ENCODE measurements around the gene NOVA2.
A peak's percentile ranks its signal among the peaks of the same experiment; 100 is the strongest.
"Not testable (repeated sequence)": the region's sequence is repeated elsewhere in the genome, so short reads cannot be mapped to it uniquely, and the experiment has no call there.

The NOVA2 gene

GRCh38 chr19:45920458-45920857, 53.2 kb downstream of the NOVA2 start:
- DNase-seq = peak; percentile 32

- DNase-seq = no peak
Observed at GRCh38 chr19:45919678-45920077, 54.0 kb downstream of the NOVA2 start.

DNA sequence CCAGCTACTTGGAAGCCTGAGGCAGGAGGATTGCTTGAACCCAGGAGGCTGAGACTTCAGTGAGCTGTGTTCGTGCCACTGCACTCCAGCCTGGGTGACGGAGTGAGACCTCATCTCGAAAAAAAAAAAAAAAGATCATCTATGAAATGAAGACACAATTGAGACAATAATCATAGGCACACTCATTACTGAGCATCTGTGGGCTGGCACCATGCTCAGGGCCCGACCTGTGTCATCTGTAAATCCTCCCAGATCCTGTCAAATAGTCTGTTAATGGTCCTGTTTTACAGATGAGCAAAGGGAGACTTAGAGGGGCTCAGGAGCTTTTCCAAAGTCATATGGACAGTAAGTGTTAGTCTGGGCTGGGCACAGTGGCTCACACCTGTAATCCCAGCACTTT, 54.9 kb downstream of the NOVA2 start:
- no peak for DNase-seq

DNA sequence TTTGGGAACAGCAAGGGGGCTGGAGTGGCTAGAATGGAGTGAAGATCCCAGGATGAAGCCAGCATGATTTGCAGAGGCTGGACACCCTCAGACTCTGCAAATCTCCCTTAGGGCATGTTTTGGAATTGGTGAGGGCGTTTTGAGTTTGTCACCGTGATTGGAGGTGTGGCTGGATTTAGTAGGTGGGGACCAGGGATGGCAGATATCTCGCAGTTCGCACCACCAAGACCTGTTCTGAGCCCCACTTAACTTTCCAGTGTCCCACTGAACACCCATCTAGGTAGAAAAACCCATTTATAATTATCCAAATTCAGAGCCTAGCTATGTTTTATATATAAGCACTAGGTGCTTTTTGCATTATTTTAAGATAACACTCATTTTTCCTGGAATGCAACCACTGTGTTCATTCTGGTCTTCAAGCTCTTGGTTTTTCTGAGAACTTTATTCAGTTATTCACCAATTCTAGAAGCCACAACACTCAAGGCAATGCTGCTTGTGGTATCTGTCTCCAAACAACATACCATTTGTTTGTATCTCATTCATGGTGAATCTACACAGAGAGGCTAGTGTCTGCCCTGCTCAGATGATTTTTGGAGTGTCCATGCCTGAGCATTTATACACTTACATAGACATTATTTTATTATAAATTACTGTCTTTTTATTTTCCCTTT, 56.1 kb downstream of the NOVA2 start:
- no peak for DNase-seq

DNA sequence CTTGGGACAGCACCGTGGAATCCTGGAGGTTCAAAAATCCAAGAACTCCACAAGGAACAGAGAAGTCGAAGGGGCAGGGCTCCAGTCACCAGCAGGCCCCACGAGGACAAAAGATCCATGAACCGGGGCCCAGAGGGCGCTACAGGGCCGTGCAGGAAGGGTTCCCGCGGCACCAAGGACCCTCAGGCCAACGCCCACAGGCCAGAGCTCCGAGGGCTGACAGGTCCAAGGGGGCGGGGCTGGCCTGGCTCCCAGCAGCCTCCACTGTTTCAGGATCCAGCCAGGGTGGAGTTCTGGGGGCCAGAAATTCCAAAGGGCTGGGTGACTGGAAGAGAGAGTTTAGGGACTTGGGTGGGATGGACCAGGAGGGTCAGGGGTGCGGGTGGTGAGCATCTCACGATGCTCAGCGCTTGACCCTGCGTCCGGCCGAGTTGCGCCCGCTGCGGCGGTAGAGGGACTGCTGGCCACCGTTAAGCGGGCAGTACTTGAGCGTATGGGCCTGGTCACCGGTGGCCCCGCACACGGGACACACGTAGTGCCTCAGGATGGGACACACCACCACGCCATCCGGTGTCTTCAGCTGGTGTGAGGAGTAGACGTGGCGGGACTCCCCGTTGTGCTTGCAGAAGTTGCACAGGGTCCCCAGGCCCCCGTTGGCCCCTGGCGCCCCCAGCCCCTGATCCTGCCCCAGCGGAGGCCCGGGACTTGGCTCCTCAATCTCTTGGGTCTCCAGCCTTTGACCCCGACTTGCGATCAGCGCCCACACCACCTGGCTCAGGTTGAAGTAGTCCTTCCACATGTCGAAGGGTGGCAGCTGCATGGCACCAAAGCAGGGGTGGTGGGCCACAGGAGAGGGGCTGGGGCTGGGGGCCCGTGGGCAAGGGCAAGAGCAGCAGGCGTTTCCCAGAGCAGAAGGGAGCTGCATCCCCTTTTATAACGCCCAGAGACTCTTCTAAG, 59.5 kb downstream of the NOVA2 start, which contains the start of gene NANOS2:
Gene NANOS2, minus strand, starts transcription at position 905 of the 957 bp plus-strand sequence. Its CDS starts 85 bp downstream, at position 820.
- peak; percentile 26 for DNase-seq

DNA sequence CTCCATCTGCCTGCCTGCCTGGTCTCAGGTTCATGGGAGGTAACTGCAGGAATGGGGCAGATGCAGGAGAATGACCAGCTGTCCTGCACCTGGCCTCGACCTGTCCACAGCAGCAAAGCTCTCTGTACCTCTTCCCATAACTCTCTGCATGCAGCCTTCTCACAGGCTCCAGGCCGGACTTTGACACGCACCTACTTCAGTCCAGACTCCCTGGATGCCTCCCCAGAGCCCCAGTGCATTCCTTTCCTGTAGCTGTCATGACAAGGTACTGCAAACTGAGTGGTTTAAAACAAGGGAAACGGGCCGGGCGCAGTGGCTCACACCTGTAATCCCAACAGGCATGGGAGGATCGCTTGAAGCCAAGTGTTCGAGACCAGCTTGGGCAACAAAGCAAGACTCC, 62.4 kb downstream of the NOVA2 start:
- DNase-seq = no peak

- DNase-seq = no peak
Observed at GRCh38 chr19:45908956-45909355, 64.7 kb downstream of the NOVA2 start.

- DNase-seq = no peak
Observed at GRCh38 chr19:45906221-45906620, 67.4 kb downstream of the NOVA2 start.

- DNase-seq = no peak
Observed at GRCh38 chr19:45905011-45905410, 68.7 kb downstream of the NOVA2 start.

- DNase-seq = peak; percentile 98
Observed at GRCh38 chr19:45902651-45903625, 70.7 kb downstream of the NOVA2 start.

- DNase-seq = peak; percentile 61
Observed at GRCh38 chr19:45901912-45902650, 71.6 kb downstream of the NOVA2 start, which contains the start of gene MYPOP. Gene MYPOP (minus strand): TSS chr19:45902613. CDS start chr19:45901773, 840 bp downstream.

GRCh38 chr19:45901432-45901911, 72.2 kb downstream of the NOVA2 start:
- DNase-seq = peak; percentile 65

DNA sequence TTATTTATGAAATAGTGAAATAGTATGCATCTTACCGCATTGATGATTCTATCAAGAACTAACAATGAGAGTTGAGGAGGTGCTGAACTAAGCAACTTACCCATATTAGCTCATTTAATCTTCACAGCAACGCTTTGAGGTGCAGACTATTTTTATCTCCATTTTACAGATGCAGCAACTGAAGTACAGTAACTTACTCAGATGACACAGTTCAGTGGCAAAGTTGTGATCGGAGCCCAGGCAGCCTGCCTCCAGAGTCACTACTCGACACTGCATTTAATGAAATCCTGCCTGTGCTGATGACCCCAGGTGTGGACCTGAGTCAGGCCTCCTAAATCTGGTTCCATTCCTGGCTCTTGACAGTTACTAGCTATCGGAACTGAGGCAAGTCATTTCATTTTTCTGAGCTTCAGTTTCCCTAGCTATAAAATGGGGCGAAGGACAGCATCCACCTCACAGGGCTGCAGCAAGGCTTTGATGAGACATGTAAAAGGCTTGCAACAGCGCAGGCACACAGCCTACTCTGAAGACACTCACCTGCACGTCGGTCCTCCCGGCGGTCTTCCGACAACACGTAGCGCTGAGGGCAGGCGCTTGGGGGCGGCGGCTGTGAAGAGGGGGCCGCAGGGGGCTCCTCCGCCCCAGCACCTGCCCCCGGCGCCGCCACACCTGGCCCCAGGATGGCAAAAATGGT, 72.8 kb downstream of the NOVA2 start:
- DNase-seq = no peak

- no peak for DNase-seq
Observed at GRCh38 chr19:45899919-45900589, 73.6 kb downstream of the NOVA2 start.

GRCh38 chr19:45899253-45899652, 74.4 kb downstream of the NOVA2 start:
- DNase-seq = no peak

- DNase-seq = no peak
Observed at GRCh38 chr19:45897261-45897812, 76.3 kb downstream of the NOVA2 start.

DNA sequence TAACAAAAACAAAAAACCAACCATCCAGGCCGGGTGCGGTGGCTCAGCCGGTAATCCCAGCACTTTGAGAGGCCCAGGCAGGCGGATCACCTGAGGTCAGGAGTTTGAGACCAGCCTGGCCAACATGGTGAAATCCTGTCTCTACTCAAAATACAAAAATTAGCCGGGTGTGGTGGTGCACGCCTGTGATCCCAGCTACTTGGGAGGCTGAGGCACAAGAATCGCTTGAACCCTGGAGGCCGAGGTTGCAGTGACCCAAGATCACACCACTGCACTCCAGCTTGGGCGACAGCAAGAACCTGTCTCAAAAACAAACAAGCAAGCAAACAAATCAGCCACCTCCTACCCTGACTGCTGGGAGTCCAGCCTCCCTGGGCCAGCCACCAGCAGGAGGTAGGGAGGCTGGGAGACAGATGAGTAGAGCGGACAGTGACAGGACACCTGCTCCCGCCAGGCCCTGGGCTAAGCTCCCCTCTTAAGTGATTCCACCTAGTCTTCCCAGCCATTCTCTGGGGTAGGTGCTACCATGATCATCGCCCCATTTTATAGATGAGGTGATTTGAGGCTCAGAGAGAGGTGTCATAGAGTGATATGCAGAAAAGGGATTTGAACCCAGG, 77.6 kb downstream of the NOVA2 start:
- not testable (repeated sequence) for DNase-seq

- no peak for DNase-seq
Observed at GRCh38 chr19:45895519-45895972, 78.1 kb downstream of the NOVA2 start.

DNA sequence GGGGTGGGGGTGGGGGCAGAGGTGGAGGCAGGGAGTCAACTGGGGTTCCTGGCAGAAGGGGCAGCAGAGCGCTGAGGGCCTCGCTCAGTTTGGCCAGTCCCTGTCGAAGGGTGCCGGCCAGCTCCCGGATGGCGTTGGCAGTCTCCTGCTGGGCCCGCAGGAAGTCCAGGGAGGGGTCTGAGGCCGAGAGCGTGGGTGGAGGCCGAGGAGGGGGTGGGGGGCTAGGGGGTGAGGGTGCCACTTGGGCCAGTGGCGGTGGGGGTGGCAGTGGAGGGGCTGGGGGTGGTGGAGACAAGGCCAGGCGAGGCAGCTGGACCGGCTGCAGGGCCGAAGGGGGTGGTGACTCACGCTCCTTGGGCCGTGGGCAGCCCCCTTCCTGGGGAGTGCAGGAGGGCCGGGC, 82.8 kb downstream of the NOVA2 start:
- DNase-seq = no peak
